ENCODE data around the gene ADAMTS6. TPM values are rescaled to one million over a fixed set of nuclear protein-coding genes. Genes with fewer than 3 reads are reported as not detected.

ADAMTS6 gene
- total and polyA plus RNA-seq, 2 of the 13 experiments (the other 11 are each of a cell fraction or from before 2014, with no cell fraction given), result 3.1 to 8.2 TPM

DNA sequence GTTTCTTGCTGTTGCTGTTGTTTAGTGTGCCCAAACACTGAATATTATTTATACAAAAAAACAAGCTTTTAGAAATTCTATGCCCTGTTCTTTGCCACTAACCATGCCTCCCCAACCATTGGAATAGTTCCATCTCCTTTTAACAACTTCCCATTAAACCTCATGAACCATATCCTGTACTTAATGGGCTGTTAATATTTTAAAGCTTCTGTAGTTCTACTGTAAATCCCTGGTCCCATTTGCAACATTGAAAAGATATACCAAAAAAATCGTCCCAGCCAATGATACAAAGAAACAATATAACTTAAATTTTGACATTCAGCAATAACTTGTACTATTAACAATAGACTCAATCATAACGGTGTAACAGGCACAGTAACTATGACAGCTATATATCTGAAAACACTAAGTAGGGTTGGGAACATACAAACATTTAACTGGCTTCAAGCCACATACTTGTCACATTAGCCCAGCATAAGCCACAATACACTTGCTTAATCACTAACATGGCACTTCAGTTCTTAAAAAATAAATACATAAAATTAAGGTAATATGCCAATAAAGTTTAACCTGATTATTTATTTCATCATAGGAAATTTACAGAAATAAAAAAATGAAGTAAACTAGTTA is 86.1 kb downstream of the ADAMTS6 start (continued):
- TF ChIP-seq, protein P1, sequence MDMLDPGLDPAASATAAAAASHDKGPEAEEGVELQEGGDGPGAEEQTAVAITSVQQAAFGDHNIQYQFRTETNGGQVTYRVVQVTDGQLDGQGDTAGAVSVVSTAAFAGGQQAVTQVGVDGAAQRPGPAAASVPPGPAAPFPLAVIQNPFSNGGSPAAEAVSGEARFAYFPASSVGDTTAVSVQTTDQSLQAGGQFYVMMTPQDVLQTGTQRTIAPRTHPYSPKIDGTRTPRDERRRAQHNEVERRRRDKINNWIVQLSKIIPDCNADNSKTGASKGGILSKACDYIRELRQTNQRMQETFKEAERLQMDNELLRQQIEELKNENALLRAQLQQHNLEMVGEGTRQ (IDR thresholded peaks at IDR 0.05; ENCODE audit: low read depth, low read length), result no peak
- TF ChIP-seq, protein P1 (CRISPR knock-in tag; IDR thresholded peaks at IDR 0.05; ENCODE audit: borderline replicate concordance), result no peak
- TF ChIP-seq, protein P2, sequence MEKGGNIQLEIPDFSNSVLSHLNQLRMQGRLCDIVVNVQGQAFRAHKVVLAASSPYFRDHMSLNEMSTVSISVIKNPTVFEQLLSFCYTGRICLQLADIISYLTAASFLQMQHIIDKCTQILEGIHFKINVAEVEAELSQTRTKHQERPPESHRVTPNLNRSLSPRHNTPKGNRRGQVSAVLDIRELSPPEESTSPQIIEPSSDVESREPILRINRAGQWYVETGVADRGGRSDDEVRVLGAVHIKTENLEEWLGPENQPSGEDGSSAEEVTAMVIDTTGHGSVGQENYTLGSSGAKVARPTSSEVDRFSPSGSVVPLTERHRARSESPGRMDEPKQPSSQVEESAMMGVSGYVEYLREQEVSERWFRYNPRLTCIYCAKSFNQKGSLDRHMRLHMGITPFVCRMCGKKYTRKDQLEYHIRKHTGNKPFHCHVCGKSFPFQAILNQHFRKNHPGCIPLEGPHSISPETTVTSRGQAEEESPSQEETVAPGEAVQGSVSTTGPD (CRISPR knock-in tag; IDR thresholded peaks at IDR 0.05), result no peak
- TF ChIP-seq ZNF678 (CRISPR knock-in tag; IDR thresholded peaks at IDR 0.05) (no peak), SMAD3 (CRISPR knock-in tag; IDR thresholded peaks at IDR 0.05) (no peak), ZNF33B (CRISPR knock-in tag; IDR thresholded peaks at IDR 0.05) (no peak), ELF1 (CRISPR knock-in tag; IDR thresholded peaks at IDR 0.05) (no peak), CCAR2 (optimal IDR thresholded peaks at IDR 0.05; ENCODE audit: low read depth, low read length) (no peak)
- TF ChIP-seq, protein P3, sequence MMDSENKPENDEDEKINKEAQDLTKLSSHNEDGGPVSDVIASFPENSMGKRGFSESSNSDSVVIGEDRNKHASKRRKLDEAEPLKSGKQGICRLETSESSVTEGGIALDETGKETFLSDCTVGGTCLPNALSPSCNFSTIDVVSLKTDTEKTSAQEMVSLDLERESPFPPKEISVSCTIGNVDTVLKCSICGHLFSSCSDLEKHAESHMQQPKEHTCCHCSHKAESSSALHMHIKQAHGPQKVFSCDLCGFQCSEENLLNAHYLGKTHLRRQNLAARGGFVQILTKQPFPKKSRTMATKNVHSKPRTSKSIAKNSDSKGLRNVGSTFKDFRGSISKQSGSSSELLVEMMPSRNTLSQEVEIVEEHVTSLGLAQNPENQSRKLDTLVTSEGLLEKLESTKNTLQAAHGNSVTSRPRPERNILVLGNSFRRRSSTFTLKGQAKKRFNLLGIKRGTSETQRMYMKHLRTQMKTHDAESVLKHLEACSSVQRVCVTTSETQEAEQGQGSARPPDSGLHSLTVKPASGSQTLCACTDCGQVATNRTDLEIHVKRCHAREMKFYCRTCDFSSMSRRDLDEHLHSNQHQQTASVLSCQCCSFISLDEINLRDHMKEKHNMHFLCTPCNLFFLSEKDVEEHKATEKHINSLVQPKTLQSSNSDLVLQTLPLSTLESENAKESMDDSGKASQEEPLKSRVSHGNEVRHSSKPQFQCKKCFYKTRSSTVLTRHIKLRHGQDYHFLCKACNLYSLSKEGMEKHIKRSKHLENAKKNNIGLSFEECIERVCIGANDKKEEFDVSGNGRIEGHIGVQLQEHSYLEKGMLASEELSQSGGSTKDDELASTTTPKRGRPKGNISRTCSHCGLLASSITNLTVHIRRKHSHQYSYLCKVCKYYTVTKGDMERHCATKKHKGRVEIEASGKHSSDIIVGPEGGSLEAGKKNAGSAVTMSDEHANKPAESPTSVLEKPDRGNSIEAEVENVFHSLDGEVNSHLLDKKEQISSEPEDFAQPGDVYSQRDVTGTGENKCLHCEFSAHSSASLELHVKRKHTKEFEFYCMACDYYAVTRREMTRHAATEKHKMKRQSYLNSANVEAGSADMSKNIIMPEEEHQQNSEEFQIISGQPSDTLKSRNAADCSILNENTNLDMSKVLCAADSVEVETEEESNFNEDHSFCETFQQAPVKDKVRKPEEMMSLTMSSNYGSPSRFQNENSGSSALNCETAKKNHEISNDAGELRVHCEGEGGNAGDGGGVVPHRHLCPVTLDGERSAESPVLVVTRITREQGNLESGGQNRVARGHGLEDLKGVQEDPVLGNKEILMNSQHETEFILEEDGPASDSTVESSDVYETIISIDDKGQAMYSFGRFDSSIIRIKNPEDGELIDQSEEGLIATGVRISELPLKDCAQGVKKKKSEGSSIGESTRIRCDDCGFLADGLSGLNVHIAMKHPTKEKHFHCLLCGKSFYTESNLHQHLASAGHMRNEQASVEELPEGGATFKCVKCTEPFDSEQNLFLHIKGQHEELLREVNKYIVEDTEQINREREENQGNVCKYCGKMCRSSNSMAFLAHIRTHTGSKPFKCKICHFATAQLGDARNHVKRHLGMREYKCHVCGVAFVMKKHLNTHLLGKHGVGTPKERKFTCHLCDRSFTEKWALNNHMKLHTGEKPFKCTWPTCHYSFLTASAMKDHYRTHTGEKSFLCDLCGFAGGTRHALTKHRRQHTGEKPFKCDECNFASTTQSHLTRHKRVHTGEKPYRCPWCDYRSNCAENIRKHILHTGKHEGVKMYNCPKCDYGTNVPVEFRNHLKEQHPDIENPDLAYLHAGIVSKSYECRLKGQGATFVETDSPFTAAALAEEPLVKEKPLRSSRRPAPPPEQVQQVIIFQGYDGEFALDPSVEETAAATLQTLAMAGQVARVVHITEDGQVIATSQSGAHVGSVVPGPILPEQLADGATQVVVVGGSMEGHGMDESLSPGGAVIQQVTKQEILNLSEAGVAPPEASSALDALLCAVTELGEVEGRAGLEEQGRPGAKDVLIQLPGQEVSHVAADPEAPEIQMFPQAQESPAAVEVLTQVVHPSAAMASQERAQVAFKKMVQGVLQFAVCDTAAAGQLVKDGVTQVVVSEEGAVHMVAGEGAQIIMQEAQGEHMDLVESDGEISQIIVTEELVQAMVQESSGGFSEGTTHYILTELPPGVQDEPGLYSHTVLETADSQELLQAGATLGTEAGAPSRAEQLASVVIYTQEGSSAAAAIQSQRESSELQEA (CRISPR knock-in tag; IDR thresholded peaks at IDR 0.05; ENCODE audit: not compliant biosample characterization), result no peak
- TF ChIP-seq, protein P4, sequence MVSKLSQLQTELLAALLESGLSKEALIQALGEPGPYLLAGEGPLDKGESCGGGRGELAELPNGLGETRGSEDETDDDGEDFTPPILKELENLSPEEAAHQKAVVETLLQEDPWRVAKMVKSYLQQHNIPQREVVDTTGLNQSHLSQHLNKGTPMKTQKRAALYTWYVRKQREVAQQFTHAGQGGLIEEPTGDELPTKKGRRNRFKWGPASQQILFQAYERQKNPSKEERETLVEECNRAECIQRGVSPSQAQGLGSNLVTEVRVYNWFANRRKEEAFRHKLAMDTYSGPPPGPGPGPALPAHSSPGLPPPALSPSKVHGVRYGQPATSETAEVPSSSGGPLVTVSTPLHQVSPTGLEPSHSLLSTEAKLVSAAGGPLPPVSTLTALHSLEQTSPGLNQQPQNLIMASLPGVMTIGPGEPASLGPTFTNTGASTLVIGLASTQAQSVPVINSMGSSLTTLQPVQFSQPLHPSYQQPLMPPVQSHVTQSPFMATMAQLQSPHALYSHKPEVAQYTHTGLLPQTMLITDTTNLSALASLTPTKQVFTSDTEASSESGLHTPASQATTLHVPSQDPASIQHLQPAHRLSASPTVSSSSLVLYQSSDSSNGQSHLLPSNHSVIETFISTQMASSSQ (IDR thresholded peaks at IDR 0.05; ENCODE audit: low read depth), result no peak
- TF ChIP-seq, protein P4 (CRISPR knock-in tag; IDR thresholded peaks at IDR 0.05; ENCODE audit: borderline replicate concordance), result no peak
